Measurements from ENCODE around the gene HDAC7.
A peak's percentile ranks its signal among the peaks of the same experiment; 100 is the strongest.

The HDAC7 gene

GRCh38 chr12:47832263-47832933 is 12.7 kb upstream of the HDAC7 start:
- no peaks in the 10 kb centered on the region for H3K27me3 ChIP-seq (ENCODE audit: insufficient read depth, low read length, poor library complexity, severe bottlenecking)
- H3K9me2 ChIP-seq (replicated peaks; ENCODE audit: low read depth, low read length), result no peaks in the 10 kb centered on the region
- H4K20me1 ChIP-seq (ENCODE audit: insufficient read depth, low read length, poor library complexity, severe bottlenecking), result no peaks in the 10 kb centered on the region
- H3K79me2 ChIP-seq (ENCODE audit: insufficient read depth, low read length), result no peaks in the 10 kb centered on the region
- no peaks in the 10 kb centered on the region for H3F3A ChIP-seq (ENCODE audit: low read depth)
- TF ChIP-seq EZH2phosphoT487 (IDR thresholded peaks at IDR 0.05; ENCODE audit: borderline replicate concordance) (no peak), CTCF (conservative IDR thresholded peaks at IDR 0.05; ENCODE audit: low read length) (no peak)
- no peak overlapping the region for H3K4me2 ChIP-seq (ENCODE audit: low read depth, low read length, poor library complexity, severe bottlenecking)
- no peaks in the 10 kb centered on the region for H3K36me3 ChIP-seq (ENCODE audit: insufficient read depth, low read length)
- H3K9me3 ChIP-seq (ENCODE audit: insufficient read depth, low read depth, low read length), result no peaks in the 10 kb centered on the region
- peak overlapping the region; percentile 13 for H3K9ac ChIP-seq (ENCODE audit: low read depth, low read length, poor library complexity, severe bottlenecking)
- no peak overlapping the region for H2AFZ ChIP-seq (ENCODE audit: low read length)
- H3K4me1 ChIP-seq (ENCODE audit: insufficient read depth, low read length, poor library complexity, severe bottlenecking), result peaks cover 36% of the 10 kb centered on the region
- no peak overlapping the region for H3K4me3 ChIP-seq (ENCODE audit: low read length, poor library complexity, severe bottlenecking)

- H3K4me2 ChIP-seq (ENCODE audit: low read depth, low read length, poor library complexity, severe bottlenecking), result no peak overlapping the region
- TF ChIP-seq CTCF (conservative IDR thresholded peaks at IDR 0.05; ENCODE audit: low read length) (no peak), EZH2phosphoT487 (IDR thresholded peaks at IDR 0.05; ENCODE audit: borderline replicate concordance) (no peak)
- H4K20me1 ChIP-seq (ENCODE audit: insufficient read depth, low read length, poor library complexity, severe bottlenecking), result no peaks in the 10 kb centered on the region
- no peak overlapping the region for H3K9ac ChIP-seq (ENCODE audit: low read depth, low read length, poor library complexity, severe bottlenecking)
- no peaks in the 10 kb centered on the region for H3K36me3 ChIP-seq (ENCODE audit: insufficient read depth, low read length)
- H2AFZ ChIP-seq (ENCODE audit: low read length), result no peak overlapping the region
- H3K27me3 ChIP-seq (ENCODE audit: insufficient read depth, low read length, poor library complexity, severe bottlenecking), result no peaks in the 10 kb centered on the region
- H3F3A ChIP-seq (ENCODE audit: low read depth), result no peaks in the 10 kb centered on the region
- no peak overlapping the region for H3K4me3 ChIP-seq (ENCODE audit: low read length, poor library complexity, severe bottlenecking)
- no peaks in the 10 kb centered on the region for H3K9me3 ChIP-seq (ENCODE audit: insufficient read depth, low read depth, low read length)
- H3K79me2 ChIP-seq (ENCODE audit: insufficient read depth, low read length), result no peaks in the 10 kb centered on the region
- H3K4me1 ChIP-seq (ENCODE audit: insufficient read depth, low read length, poor library complexity, severe bottlenecking), result peaks cover 30% of the 10 kb centered on the region
- no peaks in the 10 kb centered on the region for H3K9me2 ChIP-seq (replicated peaks; ENCODE audit: low read depth, low read length)
Measured at GRCh38 chr12:47829584-47829983, 9.9 kb upstream of the HDAC7 start.

DNA sequence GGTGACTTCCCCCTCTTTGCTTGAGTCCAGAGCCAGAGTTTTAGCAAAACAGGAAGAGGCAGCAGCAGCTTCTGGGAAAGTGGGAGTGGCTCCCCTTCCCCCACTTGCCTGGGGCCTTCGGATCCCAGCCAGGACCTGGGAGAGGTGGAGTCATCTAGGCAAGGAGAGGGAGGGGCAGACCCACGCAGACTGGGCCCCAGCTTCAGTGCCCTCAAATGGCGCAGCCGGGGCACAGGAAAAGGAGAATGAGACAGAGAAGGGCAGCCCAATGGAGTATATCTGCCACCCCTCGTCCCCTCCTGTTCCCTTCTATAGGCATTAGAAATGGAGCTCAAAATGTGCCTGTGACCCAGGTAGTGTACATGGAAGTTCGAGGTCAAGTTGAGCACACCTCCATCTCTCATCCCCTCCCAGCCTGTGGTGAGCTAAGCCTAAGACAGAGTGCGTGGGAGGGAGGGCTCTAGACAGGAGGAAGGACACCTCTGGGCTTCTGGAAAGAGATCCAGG is 9.3 kb upstream of the HDAC7 start:
- TF ChIP-seq CTCF (conservative IDR thresholded peaks at IDR 0.05; ENCODE audit: low read length) (no peak), EZH2phosphoT487 (IDR thresholded peaks at IDR 0.05; ENCODE audit: borderline replicate concordance) (no peak)
- no peaks in the 10 kb centered on the region for H4K20me1 ChIP-seq (ENCODE audit: insufficient read depth, low read length, poor library complexity, severe bottlenecking)
- no peak overlapping the region for H3K9ac ChIP-seq (ENCODE audit: low read depth, low read length, poor library complexity, severe bottlenecking)
- H3K4me1 ChIP-seq (ENCODE audit: insufficient read depth, low read length, poor library complexity, severe bottlenecking), result peaks cover 30% of the 10 kb centered on the region
- H3K4me2 ChIP-seq (ENCODE audit: low read depth, low read length, poor library complexity, severe bottlenecking), result no peak overlapping the region
- H2AFZ ChIP-seq (ENCODE audit: low read length), result no peak overlapping the region
- H3F3A ChIP-seq (ENCODE audit: low read depth), result no peaks in the 10 kb centered on the region
- no peaks in the 10 kb centered on the region for H3K27me3 ChIP-seq (ENCODE audit: insufficient read depth, low read length, poor library complexity, severe bottlenecking)
- H3K79me2 ChIP-seq (ENCODE audit: insufficient read depth, low read length), result no peaks in the 10 kb centered on the region
- H3K9me3 ChIP-seq (ENCODE audit: insufficient read depth, low read depth, low read length), result no peaks in the 10 kb centered on the region
- H3K36me3 ChIP-seq (ENCODE audit: insufficient read depth, low read length), result no peaks in the 10 kb centered on the region
- H3K9me2 ChIP-seq (replicated peaks; ENCODE audit: low read depth, low read length), result no peaks in the 10 kb centered on the region
- H3K4me3 ChIP-seq (ENCODE audit: low read length, poor library complexity, severe bottlenecking), result no peak overlapping the region
